Epithelial cell of prostate (primary cell): Measurements from ENCODE around the gene NUSAP1.
A peak's percentile ranks its signal among the peaks of the same experiment; 100 is the strongest.
"Not testable (repeated sequence)": the region's sequence is repeated elsewhere in the genome, so short reads cannot be mapped to it uniquely, and the experiment has no call there.

Experiments used
- DNase-seq: peaks from one replicate; pipeline ENCODE4 v3.0.0-alpha.2; 2011; ENCODE audit warnings: low read depth, low spot score
- H3K27ac ChIP-seq: fragments of 450-650 bp; 2 replicates; pipeline ENCODE4 v1.5.1; 2017; ENCODE audit warnings: mild to moderate bottlenecking

NUSAP1 gene

DNA sequence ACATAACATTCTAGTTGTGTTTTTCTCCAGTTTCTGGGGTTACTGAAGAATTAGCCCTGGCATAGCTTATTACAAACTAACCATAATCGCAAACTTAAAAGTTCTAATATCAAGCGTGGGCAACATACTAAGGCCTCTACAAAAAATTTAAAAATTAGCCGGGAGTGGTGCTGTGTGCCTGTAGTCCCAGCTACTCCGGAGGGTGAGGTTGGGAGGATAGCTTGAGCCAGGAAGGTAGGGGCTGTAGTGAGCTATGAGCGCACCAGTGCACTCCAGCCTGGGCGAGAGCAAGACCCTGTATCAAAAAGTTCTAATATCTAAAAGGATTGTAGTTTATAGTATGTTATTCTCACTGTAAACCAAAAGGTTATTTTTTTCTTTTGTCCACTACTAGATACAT, 1.4 kb upstream of the NUSAP1 start:
- DNase-seq, result no peak
- no peak overlapping the region for H3K27ac ChIP-seq

DNA sequence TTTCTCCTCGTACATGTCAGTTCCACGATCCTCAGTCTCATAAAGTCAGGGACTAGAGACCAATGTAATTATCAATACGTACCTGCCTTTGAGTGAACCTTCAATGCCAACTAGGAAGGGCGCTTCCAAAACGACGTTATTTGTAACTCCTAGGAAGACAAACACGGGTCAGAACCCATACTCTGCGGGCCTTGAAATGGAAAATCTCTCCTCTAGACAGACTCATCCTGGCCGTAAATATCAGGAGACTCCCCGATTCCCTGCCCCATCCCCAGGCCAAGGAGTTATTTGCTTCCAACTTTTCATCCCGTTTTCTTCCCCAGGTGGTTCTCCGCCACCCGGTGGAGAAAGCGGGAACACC, 868 bp upstream of the NUSAP1 start:
- H3K27ac ChIP-seq, result peak overlapping the region; percentile 9
- no peak for DNase-seq

DNA sequence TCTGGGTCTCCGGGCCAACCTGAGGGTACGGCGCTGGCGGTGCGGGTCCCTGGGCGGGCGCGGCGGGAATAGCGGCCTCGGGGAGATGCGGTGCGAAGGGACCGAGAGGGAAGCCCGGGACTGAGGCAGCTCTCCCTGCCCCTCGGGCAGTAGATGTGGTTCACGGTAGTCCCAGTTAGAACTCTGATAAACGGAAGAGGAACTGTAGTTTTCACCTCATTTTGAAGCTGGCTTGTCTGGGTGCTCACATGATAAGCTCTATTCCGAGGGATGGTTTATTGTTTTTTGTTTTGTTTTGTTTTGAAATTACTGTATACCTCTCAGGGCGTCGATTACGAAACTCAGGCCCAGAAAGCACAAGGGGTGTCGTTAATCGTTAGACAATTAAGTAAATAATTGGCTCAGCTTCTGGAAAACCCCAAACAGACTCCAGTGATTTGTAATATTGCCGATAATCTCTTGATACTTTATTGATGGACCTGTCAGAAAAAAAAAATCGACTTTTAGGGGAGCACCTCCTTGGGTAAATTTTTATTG, 413 bp downstream of the NUSAP1 start:
- no peak for DNase-seq
- peak overlapping the region; percentile 55 for H3K27ac ChIP-seq

DNA sequence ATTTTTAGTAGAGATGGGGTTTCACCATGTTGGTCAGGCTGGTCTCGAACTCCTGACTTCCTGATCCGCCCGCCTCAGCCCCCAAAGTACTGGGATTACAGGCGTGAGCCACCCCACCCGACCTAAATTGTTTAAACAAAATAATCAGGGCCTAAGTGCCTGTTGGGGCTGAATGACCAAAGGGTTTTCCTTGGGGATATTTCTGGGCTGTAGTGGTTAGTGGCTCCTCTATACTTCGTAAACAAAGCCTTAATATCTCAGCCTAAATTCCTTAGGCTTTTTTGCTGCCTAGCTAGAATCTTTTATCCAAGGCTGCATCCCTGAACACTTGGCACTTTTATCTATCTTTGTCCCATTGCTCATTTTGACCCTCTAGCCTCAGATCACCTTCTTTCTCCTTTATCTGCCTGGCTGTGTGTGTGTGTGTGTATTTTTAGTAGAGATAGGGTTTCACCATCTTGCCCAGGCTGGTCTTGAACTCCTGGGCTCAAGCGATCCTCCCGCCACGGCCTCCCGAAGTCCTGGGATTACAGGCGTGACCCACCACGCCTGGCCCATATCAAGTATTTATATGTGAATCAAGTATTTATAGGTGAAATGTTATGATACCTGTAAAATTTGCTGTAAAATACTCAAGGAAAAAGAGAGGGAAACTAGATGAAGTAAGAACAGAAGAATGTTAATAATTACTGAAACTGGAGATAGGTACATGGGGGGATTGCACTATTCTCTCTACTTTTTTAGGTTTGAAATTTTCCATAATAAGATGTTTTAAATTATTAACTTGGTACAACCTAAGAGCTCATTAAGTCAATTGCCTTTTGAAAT, 1.8 kb downstream of the NUSAP1 start:
- no peak for DNase-seq

DNA sequence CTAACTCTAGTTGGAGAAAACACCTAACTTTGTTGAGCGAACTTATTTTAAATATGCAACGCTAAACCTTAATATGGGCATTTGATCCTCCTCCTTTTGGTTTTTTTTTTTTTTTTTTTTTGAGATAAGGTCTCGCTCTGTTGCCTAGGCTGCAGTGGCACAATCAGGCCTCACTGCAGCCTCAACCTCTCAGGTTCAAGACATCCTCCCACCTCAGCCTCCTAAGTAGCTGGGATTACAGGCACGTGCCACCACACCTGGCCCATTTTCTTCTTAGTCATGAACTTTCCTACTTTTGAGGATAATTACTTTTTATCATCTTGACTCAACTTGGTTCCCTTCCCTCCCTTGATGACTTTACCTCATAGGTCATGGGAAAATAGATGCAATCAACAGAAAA, 3.9 kb downstream of the NUSAP1 start:
- no peak for DNase-seq
- H3K27ac ChIP-seq, result no peak overlapping the region

More for the DNA sequence above, 1.8 kb downstream of the NUSAP1 start:
- H3K27ac ChIP-seq, result no peak overlapping the region

DNA sequence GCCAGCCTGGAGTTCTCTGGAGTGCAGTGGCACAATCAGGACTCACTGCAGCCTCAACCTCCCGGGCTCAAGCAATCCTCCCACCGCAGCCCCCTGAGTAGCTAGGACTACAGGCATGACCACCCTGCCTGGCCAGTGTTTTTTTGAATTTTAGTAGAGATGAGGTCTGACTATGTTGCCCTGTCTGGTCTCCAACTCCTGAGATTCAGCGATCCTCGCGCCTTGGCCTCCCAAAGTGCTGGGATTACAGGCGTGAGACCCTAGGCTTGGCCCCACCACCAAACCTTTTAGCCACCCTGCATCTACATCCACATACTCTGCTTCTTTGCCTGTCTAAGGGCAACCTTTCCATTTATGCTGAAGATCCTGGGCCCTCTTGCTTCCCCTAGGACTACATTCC, 4.4 kb downstream of the NUSAP1 start:
- no peak for DNase-seq
- no peak overlapping the region for H3K27ac ChIP-seq

DNA sequence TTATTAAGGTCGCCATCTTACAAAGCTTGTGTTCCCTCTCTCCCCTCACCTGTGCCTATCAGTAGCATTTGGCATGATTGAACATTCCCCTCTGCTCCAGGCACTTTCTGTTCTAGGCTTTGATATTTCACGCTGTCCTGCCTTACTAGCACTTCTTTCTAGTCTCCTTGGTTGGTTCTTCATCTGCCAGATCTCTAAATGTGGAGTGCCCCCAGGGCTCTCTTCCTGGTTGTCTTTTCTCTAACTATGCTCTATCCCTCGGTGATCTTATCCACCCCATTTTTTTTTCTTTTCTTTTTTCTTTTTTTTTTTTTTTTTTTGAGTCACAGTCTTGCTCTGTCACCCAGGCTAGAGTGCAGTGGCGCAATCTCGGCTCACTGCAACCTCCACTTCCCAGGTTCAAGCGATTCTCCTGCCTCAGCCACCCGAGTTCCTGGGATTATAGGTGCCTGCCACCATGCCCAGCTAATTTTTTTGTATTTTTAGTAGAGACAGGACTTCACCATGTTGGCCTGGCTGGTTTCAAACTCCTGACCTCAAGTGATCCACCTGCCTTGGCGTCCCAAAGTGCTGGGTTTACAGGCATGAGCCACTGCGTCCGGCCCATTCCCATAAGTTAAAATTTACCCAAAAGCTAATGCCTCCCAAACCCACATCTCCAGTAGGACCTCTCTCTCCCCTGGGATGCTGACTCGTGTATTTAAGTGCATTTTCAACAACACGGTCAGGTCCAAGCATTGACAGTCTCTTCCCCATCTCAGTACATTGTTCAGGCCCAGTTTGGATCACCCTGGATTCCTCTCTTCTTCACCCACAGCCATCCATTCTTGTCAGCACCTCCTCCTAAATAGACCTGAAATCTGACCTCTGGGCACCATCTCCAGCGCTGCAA, 5.2 kb downstream of the NUSAP1 start:
- no peak overlapping the region for H3K27ac ChIP-seq
- DNase-seq, result no peak

DNA sequence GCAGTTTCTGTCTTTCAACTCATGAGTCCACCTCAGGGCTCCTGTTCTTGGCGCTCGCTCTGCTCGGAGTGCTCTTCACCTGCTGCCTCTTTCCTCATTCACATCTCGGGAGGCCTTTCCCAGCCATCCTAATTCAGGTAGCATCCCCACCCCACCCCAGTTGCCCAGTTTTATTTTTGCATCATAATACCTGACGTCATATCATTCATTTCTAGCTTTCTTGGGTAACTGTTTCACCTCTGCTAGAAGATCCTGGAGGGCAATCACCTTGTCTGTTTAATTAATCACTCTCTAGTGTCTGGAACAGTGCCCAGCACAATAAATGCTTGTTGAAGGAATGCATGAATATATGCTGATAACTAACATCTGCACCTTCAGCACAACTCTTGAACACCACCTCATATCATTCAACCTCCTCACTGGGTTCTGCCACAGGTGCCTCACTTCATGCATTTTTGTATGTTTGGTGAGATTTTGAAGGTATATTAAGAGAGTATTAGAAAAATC, 7.6 kb downstream of the NUSAP1 start:
- H3K27ac ChIP-seq, result no peak overlapping the region
- no peak for DNase-seq

DNA sequence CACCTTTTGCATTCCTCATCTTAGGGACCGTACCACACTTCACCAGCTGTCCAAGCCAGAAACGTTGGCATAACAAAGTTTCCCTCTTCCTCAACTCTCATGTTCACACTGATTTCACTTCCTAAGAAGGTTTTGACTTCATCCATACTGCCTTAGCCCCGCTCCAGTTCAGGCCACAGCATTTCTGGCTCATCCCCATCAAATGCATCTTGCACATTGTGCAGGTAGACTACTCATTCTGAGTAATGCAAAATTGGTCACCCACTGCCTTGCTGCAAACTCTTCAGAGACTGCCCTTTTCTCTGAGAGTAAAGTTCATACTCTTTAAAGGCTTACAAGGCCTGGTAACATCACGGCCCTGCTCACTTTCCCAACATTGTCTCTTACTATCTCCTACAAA, 8.8 kb downstream of the NUSAP1 start:
- H3K27ac ChIP-seq, result no peak overlapping the region
- no peak for DNase-seq

DNA sequence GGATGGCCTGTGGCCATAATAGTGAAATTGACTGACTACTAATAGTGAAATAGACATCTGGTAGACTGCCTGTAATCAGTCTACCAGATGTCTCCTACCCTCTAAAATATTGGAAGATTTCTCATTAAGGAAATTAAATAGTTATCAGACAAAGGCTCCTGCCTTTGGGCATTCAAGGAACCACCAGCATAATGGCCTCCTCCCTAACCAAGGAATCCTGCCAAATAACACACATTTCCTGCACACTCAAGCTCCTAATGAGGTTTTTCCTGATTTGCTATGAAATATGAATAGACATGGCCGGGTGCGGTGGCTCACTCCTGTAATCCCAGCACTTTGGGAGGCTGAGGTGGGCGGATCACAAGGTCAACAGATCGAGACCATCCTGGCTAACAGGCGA, 14.6 kb downstream of the NUSAP1 start:
- DNase-seq, result no peak
- H3K27ac ChIP-seq, result no peak overlapping the region

DNA sequence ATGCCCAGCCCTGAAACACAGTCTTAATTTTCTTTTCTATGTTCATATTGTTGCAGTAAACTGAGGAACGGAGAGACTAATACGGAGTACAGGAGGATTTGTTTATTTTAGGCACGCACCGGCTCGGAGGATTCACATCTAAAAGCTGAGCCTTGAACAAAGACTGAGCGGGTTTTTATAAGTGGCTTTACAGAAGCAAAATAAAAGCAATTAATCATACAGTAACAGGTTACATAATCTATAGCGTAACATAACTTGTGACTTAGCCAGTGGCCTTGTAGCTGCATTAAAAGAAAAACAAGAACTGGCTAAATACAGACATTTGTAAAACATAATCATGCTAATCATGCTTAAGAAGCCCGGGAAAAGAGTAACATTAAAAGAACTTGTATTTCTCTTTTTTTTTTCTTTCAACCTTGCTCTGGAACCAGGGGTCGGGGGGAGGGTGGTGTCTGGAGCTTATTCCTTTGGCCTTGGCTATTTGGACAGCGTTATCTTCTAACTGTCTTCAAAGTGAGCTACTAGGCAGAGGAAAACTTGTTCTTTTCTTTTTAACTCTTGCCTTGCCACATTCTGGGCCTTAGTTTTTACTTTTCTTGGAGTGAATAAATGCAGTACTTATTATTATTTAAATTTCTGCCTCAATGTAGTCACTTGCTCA, 17.5 kb downstream of the NUSAP1 start:
- no peak for DNase-seq
- H3K27ac ChIP-seq, result no peak overlapping the region

DNA sequence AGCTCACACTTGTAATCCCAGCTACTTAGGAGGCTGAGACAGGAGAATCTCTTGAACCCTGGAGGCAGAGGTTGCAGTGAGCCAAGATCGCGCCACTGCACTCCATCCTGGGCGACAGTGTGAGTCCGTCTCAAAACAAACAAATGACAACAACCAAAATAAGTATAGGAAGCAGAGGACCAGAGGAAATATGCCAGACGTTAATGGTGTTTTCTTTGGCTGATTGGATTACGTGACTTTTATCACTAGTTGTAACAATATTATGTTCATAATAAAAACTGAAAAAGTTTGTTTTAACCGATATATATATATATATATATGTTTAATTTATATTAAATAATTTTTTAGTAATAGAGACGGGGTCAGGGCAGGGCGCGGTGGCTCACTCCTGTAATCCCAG, 21.7 kb downstream of the NUSAP1 start:
- no peak for DNase-seq
- no peak overlapping the region for H3K27ac ChIP-seq

DNA sequence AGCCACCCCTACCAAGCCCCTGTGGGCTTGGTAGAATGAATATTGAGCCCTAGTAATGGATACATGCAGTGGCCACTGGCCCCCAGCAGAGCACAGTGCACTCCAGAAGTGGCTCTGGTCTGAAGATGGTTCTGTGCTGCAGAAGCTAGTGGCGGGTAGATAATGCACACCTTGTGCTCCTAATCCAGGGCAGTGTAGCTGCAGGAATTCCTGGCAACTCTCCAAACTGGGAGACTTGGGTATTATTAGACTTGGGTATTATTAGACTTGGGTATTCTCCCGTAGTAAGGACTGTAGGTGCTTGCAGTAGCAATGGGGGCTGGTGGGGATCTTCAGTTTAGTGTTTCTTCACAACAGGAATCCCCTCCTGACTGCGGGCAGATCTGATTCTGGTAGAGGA, 34.7 kb downstream of the NUSAP1 start:
- H3K27ac ChIP-seq, result no peak overlapping the region

DNA sequence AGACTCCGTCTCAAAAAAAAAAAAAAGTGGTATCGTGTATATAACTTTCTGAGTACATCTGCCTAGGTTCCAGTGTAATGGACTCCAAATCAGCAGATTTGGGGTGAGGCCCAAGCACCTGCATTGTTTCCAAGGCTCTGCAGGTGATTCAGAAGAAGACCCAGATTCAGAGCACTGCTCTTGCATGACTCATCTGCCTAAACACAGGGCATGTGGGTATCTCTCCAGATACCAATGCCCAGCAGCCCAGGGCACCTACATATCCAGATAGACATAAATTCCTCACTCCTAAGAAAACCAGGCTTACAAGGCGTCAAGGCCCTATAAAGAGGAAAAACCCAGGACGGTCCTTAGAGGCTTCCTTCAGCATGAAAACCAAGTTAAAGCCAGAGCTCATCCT, 45.3 kb downstream of the NUSAP1 start:
- H3K27ac ChIP-seq, result no peak overlapping the region
- peak; percentile 6 for DNase-seq

More for the DNA sequence above, 34.7 kb downstream of the NUSAP1 start:
- DNase-seq, result no peak

DNA sequence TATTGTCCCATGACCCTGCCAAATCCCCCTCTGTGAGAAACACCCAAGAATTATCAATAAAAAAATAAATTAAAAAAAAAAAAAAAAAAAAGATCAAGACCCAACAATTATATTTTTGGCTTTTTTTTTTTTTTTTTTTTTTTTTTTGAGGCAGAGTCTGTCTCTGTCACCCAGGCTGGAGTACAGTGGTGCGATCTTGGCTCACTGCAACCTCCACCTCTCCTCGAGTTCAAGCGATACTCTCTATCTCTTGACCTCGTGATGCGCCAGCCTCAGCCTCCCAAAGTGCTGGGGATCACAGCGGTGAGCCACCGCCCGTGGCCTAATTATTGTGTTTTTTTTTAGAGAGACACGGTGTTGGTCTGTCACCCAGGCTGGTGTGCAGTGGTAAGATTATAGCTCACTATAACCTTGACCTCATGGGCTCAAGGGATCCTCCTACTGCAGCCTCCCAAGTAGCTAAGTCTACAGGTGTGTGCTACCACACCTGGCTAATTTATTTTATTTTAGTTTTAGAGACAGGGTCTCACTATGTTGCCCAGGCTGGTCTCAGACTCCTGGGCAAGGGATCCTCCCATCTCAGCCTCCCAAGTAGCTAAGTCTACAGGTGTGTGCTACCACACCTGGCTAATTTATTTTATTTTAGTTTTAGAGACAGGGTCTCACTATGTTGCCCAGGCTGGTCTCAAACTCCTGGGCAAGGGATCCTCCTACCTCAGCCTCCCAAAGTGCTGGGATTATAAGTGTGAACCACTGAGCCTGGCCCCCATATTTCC, 51.5 kb downstream of the NUSAP1 start:
- DNase-seq, H3K27ac ChIP-seq: not testable (repeated sequence)

DNA sequence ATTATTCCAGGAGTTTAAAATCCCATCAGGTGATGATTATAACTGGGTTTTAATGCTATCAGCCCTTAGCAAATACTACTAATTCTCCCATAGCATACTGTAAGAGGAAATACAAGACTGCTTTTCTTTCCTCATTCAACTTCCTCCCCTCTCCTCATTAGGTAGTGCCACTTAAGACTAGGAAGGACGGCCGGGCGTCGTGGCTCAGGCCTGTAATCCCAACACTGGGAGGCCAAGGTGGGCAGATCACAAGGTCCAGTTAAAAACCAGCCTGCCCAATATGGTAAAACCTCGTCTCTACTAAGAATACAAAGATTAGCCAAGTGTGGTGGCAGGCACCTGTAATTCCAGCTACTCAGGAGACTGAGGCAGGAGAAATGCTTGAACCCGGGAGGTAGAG, 55.0 kb downstream of the NUSAP1 start:
- H3K27ac ChIP-seq, result no peak overlapping the region
- no peak for DNase-seq

DNA sequence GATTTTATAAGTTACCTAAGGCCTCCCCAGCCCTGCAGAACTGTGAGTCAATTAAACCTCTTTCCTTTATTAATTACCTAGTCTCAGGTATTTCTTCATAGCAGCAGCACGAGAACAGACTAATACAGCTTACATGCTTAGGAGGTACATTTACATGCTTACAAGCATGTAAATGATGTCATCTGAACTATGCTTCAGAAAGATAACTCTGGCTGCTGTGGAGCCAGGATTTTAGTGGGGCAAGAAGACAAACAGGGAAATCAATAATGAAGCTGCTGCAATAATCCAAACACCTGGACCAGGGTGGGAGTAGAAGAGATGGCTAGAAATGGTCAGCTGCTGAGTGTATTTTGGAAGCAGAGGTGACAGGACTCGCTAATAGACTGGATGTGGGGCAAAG, 60.0 kb downstream of the NUSAP1 start:
- DNase-seq, result no peak
- no peak overlapping the region for H3K27ac ChIP-seq

DNA sequence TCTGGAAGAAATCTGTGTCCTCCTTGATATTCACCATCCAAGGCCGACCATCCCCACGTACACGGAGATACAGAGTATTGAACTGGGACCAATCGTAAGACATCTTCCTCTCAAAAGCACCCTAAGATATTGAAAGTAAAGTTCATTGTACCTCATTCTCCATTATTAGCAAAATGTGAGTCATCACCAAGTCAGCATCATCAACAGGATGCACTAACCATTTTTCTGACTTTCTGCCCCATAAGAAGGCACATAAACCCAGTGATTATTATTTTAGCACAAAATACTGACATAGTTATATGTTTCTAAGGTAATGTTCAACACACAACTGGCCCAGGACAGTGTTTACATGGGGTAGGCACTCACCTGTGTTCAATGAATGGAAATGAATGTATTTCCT, 62.2 kb downstream of the NUSAP1 start:
- DNase-seq, result no peak
- H3K27ac ChIP-seq, result no peak overlapping the region

DNA sequence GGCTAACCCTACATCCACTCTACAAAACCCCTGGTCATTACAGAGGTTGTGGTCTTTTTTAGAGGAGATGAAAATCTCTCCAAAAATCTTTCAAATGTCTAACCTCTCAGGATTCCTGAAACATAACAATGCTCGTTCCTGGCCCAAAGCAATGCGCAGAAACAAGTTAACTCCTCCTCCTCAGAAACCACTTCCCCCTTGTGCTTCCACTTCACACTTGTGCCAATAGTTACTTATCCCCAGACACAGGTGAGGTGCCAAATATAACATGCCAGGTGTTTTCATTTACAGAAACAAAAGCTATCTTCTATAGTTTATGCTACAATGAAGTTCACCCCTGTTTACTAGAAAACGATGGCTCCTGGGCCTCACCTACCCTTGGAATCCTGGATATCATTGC, 63.4 kb downstream of the NUSAP1 start:
- DNase-seq, result no peak
- H3K27ac ChIP-seq, result no peak overlapping the region

DNA sequence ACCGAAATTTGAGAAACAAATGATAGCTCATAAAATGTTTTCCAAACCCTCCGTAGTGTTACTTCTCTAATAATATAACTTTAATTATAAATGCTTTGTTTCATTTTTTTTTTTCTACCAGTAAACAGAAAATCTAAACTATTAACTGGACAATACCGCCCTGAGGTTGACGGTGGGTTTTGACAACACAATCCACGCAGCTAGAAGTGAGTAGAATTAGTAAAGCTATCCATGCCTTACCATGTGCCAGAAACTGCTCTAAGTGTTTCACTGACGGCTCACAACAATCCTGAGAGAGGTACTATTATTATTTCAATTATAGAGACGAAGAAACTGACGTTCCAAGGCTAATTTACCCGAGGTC, 69.2 kb downstream of the NUSAP1 start:
- H3K27ac ChIP-seq, result peak overlapping the region; percentile 65
- no peak for DNase-seq
